Amniotic stem cell (primary cell): ENCODE measurements around the gene MCTP2.

ENCODE experiments used
- DNase-seq: peaks from one replicate; lab custom pipeline; 2025; lab: John Stamatoyannopoulos, UW

The MCTP2 gene

DNA sequence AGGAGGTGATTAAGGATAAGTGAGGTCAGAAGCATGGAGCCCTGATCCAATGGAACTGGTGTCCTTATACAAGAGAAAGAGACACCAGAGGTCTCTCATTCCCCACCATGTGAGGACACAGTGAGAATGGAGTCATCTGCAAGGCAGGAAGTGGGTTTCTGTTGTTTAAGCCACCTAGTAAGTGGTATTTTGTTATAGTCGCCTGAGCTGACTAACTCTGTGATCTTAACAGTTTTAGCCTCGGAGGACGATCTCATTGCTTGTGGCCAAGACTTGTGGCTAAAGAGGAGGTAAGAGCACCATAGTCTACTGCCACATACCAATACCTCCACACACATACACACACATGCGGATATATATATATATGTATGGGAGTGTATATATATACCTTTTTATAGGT lies 73.8 kb downstream of the MCTP2 start:
- no peak for DNase-seq

DNA sequence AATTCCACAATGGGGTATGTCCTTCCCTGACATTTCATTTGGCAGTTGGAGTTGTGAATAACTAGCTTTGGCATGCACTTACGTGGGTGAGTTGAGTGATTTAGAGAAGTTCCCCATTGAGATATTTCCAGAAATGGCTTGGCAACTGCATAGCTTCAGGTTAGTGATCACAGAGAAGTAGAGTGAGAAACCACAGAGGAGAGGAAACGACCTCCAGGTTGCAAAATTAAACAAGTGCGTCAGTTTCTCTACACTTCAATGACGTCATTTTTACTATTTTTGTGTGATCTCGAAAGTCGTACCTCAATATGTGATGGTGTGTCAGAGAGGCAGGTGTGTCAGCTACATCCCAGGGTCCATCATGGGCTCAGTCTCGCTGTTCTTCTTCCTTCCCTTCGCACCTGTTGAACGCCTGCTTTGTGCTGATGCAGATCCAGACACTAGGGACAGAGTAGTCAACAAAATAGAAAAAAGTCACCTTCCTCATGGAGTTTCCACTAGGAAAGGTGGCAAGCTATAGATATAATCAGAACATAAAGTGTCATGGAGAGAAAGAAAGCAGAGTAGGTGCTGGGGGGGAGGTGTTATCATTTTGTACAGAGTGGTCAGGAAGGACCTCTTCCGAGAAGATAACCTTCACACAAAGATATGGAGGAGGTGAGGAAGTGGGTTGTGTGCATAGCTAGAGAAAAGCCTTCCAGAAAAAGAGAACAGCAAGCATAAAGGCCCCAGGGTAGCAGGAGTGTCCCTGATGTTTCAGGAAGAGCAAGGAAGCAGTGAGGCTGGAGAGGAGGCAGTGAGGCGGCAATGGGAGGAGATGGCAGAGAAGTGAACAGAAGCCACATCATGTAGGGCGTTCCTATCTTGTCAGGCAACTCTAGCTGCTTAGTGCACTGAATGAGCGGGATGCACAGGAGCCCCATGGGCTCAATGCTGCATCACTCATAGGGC lies 75.6 kb downstream of the MCTP2 start:
- no peak for DNase-seq

DNA sequence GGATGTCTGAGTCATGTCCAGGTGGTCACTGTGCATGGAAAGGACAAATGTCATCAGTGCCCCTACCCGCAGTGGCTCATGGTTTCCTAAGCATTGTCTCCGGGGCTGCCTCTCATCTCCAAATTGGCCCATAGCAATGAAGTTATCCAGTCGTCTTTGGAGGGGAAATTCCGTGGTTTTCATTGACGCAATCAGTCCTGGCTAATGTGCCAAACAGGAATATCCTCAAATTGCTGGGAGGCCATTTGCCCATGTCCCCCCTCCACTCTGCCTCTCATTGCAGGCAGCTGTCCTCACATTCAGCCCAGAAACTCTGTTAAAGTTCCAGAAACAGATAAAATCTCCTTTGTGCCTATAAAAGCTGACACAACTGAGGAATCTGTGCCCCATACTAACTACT lies 81.6 kb downstream of the MCTP2 start:
- no peak for DNase-seq

DNA sequence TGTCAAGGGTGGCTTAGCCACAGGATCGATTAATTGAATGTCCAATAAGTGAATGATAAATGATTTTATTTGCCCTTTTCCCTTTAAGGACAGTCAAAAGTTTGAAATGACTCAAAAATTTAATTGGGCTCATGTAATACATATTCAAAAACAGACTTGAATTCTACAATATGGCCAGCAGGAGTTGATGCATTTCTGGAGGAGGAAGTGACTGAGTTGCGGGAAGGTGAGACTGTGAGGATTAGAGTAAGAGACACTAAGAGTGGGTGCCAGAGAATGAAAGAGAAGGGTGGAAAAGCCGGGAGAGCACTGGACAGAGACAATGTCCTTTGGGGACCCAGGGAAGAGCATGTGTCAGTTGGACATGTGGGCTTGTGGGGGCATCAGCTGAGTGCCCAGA lies 83.3 kb downstream of the MCTP2 start:
- DNase-seq = no peak

DNA sequence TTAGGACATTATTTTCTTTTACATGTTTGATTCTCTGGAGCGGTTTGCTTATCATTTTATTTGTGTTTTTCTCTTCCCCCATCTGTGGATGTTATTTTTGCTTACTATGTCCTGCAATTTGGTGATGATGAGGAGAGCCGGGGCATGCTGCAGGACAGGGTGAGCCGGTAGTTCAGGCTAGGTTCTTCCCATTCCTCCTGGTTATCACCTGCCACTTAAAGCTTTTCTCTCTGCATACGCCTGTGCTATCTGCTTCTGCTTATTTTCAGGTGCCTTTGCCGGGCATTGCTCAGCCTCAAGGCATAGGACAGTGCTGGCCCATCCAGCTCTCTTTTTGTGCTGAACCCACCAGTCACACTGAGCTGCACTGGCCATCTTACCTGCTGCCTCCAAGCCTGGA lies 85.8 kb downstream of the MCTP2 start:
- DNase-seq = no peak

DNA sequence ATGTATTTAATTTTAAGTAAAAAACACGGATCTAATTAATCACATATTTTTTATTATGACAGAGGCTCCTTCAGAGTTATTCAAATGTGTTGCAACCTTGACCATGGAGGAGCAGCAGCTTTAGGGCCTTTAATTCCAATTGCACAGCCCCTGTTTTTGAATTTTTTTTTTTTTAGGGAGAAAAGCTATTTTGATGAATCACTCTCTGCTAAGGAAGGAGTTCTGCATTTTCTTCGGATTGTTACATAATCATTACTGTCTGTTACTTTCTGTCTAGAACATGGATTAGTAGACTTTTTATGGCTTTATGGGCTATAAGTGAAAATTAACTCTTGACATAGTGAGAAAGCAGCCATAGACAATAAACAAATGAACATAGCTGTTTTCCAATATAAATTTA lies 90.8 kb downstream of the MCTP2 start:
- DNase-seq = no peak

DNA sequence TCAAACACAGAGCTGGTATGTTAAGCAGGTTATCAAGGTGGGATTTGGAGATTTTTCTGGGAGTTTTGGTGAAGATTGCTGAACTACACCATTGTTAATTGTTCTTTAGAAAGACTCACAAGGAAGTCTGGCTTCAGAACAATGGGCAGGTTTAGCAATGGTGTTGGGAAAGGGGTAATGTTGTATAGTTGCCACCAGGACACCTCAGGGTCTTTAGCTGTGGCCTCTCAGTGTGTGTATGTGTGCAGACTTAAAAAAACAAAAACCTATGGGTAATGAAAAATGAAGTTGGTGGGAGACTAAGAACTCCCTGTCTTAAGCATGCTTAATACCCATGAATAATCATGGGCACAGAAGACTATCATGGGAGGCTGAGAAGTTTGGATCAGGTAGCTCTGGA lies 91.7 kb downstream of the MCTP2 start:
- DNase-seq = no peak

DNA sequence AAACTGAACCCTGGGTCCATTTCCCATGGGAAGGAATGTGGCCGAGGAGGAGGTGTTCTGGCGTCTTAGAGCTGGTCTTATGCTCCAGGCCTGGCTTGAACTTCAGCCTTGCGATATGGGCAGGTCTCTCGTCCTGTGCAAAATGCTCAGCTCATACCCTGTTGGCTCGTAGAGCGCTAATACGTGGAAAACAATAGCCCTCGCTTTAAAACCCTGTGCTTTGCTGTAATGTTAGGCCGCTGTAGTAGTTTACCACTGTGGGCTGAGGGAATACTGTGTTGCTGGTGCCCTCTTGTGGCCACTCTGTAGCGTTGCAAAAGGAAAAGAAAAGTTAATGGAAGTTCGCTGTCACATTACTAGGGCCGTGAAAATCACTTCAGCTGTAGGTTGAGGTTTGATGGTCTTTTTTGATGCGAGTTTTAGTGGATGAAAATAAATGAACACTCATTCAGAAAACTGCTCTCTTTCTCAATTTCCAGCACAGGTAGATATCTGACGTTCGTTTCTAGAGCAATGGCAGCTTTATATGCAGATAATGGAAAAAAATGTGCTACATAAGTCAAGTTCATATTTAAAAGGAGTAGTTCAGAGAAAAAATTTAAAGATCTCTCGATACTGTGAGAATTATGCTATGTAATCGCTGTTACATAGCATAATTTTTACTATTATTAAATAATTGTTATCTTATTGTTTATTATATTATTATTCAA lies 92.9 kb downstream of the MCTP2 start:
- DNase-seq = no peak

DNA sequence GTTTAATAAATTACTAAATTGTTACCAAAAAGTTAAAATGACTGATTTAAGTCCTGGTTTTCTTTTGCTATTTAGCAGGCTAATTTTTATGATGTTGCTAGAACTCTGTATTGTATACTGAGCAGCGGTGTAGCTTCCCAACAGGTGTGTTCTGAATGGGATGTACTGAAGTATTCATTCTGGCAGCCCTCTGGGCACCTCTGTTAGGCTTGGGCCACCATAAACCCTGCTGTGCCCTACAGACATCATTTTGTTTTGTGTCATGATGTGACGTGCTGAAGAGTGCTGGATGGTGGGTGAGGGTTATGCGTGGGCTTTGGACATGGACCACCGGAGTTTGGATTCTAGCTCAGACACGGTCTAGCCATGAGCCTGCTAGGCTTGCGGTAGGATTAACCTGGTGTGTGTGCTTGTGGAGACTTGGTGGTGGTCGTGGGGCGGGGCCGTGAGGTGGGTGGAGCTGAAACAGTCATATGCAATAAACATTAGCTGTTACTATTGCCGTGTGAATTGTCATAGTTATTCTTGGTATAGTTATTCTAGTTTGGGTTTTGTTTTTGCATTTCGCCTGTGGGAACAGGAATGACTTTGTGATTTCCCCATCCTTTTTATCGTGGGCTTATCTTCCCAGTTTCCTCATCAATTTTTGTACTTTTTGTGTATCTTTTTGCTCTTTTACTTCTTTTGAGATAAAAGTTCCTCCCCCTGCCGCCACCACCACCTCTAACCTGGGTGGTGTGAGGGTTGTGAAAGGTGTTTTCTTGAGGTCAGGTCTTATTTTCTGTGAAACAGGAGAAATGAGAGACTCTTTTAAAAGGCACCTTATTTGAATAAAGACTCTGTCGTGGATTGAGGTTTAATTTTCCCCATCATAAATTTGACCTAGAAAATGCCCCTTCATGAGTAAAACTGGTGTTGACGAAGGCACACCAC lies 93.7 kb downstream of the MCTP2 start:
- DNase-seq = no peak

DNA sequence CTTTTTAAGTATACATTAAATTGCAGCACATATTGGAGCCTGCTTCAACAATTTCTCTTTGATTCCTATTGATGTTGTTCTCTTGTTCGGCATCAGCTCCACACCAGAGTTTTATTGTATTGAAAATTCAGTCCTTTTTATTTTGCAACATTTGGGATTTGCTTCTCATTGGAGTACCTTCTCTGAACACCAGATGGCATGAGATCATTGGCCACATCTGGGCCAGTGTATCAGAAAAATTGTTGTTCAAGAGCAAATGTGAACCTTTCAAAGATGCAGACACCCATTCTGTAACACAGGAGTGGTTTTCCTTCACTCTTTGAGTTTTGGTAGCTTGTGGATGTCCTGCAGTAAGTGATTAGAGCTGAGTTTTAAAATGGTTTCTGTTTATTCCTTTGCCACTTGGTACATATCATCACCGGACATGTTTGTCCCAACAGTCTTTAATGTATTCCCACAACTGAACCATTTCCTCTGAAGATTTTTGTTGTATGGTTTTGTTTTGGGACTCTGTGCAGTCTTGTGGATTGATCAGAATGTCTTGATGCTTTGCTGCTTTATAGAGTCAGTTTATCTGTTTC lies 96.1 kb downstream of the MCTP2 start:
- no peak for DNase-seq

DNA sequence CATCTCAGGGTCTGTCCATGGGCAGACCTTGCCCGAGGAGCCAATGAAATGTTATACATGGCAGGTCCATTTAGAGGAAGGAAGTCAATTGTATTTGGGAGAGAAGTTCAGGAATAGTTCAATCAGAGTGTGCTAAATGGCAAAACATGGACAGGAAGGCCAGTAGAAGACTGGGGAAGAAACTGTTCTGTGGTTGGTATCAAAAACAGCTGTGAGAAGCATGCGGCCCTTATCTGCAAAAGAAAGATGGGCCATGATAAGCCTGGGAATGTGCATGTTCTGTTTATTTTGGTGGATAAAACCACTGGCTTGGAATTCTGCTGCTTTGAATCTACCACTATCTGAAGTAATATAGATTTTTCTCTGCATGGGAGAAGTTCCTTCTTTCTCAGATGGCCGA lies 100.4 kb downstream of the MCTP2 start:
- DNase-seq = no peak

DNA sequence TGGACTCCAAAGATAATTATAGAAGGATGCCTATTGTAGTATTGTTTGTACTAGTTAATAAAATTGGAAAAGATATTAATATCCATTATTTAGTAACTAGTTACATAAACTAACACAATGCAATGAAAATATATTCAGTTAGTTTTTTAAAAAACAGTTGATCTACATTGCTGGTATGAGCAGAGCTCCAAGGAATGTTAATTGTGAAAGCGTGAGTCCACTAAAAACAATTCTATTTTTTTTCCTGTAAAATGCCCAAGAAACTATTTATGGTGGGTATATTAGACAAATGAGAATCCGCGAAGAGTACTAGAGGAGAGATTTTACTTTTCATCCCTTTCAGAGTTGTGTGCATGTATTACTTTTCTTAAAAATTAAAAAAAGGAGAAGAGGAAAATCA lies 104.3 kb downstream of the MCTP2 start:
- no peak for DNase-seq

DNA sequence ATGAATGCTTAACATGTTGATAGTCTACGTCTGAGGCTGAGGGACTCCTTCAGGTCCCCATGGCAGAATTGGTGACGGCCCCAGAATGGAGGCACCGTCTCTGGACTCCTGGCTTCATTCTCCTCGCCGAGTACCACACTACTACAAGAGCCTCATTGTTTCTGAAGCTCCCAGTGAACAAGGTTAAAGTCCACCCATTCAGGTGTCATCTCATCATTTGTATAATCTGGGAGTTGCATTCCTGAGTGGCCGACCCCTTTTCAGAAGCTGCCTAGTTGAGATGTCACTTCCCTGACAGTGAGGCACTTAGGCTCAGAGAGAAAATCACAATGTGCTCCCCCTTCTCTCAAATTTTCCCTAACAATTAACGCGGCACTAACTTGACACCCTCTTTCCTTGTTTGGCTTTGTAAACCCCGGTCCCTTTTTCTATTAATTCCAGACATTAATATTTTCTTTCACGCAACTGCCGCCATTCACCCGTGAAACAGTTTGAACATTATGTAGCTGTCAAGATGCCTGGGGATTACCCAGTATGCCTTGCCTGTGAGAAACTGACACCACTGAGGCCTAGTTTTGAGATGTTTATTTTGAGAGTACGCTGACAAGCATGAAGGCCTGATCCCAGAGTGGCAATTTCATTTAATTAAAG lies 105.6 kb downstream of the MCTP2 start:
- DNase-seq = no peak

DNA sequence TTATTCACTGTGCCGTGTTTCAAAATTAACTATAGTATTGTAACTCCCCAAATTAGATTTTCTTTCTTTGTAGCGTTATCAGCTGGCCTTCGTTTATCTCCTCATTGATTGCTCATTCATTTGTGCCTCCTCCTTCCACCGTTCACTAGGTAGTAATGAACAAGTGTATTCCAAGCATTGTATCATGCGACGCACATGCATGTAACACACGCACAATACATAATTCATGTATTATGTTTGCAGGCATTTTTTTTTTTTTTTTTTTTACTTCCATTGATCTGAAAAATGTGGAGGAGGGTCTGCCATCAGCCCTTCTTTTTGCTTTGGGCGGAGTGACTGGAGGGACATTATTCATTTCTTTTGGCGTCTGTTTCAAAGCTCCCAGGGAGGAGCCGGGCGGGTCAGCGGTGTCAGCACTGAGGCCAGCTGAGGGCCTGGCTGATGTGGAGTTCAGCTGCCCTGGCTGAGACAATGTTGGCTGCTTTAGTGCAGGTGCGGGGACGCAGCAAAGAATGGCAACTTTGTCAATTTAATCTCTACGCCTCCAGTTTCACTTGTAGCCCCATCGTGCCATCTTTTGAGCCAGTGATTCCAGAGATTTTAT lies 107.0 kb downstream of the MCTP2 start:
- no peak for DNase-seq

DNA sequence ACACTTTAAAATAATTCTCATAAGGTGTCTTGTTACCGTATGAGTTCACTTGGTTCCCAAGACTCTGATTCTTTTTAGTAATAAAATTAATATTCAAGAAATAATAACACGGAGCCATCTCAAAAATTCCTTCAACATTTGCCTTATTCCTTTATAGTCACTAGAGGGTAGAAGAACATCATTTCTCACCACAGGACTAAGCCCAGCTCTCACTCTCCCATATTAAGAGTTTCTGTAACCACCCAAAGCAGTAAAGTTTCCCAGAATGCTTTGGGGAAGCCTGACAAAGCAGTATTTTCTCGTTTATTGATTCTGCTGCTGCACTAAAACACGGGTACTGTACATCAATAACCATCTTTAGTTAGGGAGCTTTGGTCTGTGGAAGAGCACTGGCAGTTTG lies 114.9 kb downstream of the MCTP2 start:
- DNase-seq = no peak

DNA sequence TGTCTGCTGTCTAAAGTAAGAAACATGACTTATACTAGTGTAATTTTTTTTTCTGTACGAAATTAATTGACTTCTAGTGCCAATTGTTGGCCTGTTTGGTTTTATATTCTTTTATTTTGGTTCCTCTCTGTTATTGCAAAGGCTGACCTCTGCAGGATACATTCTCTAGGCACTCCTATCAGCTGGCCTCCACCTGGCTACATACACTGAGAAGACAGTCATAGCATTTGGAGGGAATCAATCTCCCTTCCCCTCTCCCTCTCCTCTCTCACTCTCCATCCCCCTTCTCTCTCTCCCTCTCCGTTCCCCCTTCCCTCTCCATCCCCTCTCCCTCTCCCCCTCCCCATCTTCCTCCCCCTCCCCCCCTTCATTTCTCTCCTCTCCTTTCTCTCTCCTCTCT lies 116.7 kb downstream of the MCTP2 start:
- DNase-seq = no peak

DNA sequence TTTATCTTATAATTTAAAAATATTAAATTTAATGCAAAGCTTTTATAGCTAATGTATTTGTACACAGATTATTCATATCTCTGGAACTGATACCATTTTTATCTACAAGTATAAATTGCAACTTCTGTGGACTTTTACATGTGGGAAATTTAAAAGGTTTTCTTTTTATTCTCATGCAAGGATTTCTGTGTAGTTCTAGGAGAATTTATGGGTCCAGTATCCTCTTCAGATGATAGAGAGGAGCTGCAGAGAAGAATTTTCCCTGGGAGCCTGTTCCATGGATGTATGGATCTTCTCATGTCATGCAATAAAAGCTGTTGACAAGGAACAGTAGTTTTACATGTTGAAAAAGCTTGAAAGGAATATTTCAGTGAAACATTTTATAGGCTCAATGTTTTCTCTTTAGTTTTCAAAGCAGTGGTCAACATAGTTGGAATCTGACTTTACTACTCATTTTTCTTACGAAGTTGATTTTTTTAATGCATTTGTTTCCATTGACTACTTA lies 119.7 kb downstream of the MCTP2 start:
- no peak for DNase-seq

DNA sequence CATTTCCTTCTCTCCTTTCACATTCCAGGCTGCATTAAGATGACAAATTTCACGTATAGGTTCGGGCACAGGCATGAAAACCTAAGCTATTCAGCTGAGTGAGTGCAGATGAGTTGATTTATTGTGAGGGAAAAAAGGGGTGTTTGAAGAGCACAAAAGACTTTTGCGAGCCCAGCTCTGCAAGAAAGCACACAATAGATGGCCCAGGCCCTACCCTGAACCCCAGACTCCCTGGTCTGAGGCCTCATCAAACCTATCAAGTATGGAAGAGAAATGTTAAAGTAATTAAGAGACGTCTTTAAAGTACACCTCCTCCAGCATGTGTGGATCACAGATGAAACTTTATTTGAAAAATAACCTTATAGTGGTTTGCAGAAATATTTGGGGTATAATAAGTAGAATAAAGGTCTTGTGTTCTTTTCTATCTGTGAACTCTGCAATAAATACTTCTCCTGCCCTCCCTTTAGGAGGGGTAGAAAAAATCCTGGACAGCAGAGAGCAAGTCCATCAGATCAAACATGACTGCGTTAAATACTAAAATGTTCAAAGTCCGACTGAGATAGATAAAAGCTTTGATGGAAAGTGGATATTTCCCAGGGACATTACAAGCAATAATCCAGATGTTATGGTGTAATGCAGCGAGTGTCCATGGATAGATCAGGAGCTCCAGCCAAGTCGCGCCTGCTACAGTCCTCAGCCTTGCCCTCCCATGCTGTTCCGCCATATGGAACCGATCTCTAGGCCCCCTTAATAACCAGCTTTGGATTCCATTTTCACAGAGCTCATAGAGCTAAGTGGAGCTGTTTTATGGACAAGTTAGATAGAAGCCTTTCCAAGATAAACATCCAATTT lies 121.5 kb downstream of the MCTP2 start:
- no peak for DNase-seq

DNA sequence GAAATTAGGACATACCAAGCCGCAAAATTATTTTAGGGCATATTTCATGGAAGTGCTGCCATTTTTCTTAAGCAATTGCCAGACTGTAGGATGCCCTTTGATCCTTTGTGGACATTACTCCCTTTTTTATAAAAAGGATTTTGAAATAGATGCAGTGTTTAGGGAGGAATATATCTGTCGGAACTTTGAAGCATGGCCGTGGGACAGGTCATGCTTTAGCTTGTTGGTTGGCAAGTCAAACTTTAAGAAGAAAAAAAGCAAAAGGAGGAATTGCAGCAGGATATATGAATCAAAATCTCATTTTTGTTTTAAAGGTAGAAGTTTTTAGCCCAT lies 122.1 kb downstream of the MCTP2 start:
- no peak for DNase-seq

DNA sequence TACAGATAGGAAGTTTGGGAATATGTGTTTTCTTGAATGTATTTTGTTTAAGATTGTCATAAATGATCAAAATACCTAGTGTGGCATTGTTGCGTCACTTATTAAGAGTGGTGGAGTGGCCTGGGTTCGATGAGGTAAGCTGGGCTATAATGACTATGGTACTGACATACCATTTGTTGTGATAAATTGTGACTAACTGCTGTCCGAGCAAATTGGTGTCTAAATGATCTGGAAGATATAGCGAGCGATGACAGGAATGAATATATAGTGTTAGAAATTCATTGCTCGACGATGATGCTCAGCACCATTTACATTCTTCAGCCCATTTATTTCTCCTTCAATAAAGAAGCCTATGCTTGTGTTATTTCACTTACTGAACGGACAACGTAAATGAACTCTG lies 123.3 kb downstream of the MCTP2 start:
- no peak for DNase-seq
